NCI-H345 treated with DMSO at 0.1 percent for 48 hours (cell line): ENCODE data around the gene MYO9A.
"Not testable (repeated sequence)": the region's sequence is repeated elsewhere in the genome, so short reads cannot be mapped to it uniquely, and the experiment has no call there.

Source experiments
- DNase-seq: peaks from one replicate; lab custom pipeline; 2025; ENCODE audit not compliant: unreplicated experiment; lab: John Stamatoyannopoulos, UW

Gene MYO9A

GRCh38 chr15:72053297-72053696 lies 64.7 kb downstream of the MYO9A start:
- not testable (repeated sequence) for DNase-seq

- DNase-seq = no peak
These were observed 67.2 kb downstream of the MYO9A start for GRCh38 chr15:72050700-72051099.

- no peak for DNase-seq
These were observed 70.9 kb downstream of the MYO9A start for GRCh38 chr15:72047020-72047419.

DNA sequence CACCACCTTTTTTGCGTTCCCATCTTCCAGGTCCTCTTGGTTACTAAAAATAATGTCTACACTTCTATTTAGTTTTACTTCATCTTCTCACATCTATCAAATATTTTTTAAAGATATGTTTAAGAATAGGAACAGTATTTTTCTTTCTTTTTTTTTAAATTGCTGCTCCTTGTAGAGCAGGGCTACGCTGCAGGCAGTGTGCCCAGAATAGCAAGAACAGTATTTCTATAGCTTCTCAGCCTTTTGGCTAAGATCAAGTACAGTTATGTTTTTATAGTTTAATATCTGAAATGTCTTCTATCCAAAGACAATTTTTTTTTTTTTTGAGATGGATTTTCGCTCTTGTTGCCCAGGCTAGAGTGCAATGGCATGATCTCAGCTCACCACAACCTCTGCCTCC lies 73.0 kb downstream of the MYO9A start:
- DNase-seq = no peak

DNA sequence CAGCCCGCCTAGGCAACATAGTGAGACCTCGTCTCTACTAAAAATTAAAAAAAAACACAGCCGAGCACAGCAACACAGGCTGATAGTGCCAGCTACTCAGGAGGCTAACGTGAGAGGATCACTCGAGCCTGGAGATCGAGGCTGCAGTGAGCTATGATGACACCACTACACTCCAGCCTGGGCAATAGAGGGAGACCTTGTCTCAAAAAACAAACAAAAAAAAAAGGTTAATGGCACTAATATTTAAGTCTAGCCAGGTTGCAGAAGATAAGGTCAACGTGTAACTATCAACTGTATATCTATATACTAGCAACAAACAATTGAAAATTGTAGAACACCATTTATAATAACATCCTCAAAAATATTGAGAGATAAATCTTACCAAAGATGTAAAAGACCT lies 75.1 kb downstream of the MYO9A start:
- DNase-seq = no peak

DNA sequence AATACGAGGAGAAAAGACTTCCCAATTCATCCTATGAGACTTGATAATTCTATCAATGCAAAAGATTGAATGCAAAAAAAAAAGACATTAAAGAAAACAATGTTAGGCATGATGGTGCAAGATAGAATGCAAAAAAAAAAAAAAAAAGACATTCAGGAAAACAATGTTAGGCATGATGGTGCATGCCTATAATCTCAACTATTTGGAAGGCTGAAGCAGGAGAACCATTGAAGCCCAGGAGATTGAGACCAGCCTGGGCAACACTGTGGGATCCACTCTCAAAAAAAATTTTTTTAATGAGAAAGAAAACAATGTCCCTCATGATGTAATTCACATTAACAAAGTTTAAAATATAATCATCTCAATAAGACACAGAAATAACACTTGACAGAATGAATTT lies 75.9 kb downstream of the MYO9A start:
- no peak for DNase-seq

DNA sequence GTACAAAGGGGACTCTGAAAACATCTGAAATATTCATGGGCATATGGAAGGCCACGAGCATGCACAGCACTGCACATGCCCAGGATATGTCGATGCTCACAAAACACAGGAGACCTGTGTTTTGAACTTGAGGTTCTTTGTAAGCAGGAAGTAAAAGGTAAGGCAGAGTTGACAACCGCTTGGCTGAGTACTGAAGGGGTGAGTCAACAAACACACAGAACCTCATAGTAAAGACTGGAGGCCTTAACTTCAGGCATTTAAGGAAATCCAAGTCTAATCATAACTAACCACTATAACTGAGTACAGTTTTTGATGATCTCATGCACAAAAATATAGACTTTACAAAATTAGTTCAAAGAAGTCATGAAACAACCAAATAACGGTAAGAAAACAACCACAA lies 80.6 kb downstream of the MYO9A start:
- DNase-seq = no peak

DNA sequence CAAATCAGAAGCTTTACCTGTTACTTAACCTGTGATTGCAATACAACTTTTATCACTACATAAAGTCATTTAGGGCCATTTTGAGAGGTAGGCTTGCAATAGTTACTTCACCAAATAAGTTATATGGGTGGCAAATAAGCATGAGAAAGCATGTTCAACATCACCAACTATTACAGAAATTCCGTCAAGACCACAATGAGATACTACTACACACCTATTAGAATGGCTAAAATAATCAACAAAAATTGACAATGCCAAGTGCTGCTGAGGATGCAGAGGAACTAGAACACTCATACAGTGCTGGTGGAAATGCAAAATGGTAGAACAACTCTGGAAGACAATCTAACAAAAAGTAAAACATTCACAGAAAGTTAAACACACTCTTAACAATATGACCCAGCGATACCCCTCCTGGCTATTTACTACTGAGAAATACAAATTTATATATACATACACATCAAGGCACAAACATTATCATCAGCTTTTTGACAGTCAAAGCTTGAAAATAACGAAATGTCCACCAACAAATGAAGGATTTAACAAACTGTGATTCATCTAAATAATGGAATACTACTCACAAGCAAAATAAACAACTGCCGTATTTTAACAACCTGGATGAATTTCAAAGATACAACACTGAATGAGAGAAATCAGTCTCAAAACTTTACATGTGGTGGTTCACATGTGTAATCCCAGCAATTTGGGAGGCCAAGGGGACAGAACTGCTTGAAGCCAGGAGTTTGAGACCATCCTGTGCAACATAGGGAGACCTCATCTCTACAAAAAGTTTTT lies 82.9 kb downstream of the MYO9A start:
- DNase-seq = no peak

- DNase-seq = no peak
These were observed 83.6 kb downstream of the MYO9A start for GRCh38 chr15:72034351-72034750.

DNA sequence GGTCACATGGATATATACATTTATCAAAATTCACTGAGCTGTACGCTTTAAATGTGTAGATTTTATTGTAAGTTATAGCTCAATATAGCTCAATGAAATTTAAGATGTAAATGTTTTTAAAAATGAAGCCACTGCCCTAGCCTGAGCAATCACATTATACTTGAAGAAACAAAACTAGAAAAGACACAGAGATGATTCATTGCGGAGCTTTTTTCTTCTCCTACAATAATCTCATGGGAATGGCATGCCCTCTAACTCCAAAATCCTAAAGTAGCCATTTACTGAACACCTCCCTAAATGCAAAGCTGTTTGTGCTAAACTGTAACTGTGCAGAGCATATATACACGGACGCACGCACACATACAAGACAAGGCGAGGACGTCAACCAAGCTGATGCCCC lies 84.2 kb downstream of the MYO9A start:
- DNase-seq = no peak

DNA sequence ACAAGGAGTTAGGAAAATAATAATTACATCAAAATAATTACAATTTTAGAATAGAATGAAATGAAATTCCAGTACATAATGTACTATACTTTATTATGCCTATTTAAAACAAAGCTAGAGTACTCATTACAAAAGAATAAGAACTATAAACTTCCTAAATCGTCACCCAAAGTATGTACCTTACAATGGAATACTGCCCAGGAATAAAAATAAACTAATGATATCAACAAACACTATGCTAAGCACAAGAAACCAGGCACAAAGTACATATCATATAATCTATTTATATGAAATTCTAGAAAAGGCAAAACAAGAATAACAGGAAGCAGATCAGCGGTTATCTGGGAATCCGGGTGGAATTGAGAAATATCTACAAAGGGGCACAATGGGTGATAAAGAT lies 84.7 kb downstream of the MYO9A start:
- DNase-seq = no peak

GRCh38 chr15:72021604-72022003 lies 96.3 kb downstream of the MYO9A start:
- DNase-seq = no peak

GRCh38 chr15:72020799-72021198 lies 97.2 kb downstream of the MYO9A start:
- DNase-seq = no peak

- DNase-seq = not testable (repeated sequence)
These were observed 103.4 kb downstream of the MYO9A start for GRCh38 chr15:72014555-72014954.

DNA sequence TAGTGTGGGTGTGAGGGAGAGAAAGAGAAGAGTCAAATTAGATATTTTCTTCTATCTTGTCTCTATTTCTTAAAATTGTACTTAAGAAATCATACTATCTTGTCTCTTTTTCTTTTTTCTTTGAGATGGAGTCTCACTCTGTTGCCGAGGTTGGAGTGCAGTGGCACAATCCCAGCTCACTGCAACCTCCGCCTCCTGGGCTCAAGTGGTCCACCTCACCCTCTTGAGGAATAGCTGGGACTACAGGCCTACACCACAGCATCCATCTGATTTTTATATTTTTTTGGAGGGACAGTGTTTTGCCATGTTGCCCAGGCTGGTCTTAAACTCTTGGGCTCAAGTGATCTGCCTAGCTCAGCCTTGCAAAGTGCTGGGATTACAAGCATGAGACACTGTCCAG lies 104.2 kb downstream of the MYO9A start:
- no peak for DNase-seq

DNA sequence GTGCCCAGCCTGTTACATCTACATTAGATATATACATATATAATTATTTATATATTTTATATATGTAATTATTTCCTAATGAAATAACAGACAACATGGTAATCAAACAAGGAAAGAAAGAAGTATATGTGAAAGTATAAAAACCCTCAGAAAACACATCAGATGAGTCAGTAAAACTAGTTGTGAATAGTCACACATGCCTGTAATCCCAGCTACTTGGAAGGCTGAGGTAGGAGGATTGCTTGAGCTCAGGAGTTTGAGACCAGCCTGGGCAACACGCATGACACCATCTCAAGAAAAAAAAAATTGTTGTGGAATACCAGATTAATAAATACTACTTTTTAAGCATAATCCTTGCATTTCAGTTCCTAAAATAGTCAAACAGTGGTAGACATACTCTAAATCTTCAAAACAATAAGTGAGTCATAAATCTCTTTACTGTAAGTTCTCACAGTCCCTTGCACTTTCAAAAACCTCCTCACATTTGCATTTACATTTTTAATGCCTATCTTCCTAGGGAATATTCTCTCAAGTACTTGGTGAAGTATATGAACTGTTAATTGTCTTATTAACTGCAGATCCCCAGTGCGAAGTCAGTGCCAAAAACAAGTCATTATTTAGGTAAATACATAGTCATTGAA lies 106.5 kb downstream of the MYO9A start:
- no peak for DNase-seq

DNA sequence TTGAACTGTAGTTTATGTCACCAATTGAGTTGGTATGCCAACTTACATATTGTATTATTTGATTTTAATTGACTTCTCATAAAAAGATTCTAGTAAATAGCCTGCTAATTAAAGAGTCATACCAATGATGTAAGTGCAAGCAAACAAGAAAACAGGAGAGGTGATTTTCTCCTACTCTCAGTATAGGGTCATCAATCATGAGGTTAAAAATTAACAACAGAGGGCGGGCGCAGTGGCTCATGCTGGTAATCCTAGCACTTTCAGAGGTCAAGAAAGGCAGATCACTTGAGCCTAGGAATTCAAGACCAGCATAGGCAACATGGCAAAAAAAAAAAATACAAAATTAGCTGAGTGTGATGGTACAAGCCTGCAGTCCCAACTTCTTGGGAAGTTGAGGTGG lies 108.7 kb downstream of the MYO9A start:
- no peak for DNase-seq

DNA sequence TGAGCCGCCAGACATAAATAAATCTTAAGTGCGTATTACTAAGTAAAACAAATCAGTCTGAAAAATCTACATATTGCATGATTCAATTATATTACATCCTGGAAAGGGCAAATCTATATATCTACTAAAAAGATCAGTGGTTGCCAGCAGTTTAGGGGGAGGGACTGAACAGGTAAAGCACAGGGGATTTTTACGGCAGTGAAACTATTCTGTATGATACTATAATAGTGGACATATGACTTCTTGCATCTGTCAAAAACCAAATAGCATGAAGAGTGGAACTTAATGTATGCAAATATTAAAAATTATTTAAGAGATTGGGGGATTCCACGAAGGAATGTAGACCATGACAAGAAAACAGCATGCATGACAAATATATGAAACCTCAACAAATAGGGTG lies 111.6 kb downstream of the MYO9A start:
- no peak for DNase-seq

- DNase-seq = no peak
These were observed 112.5 kb downstream of the MYO9A start for GRCh38 chr15:72005483-72005882.

- DNase-seq = no peak
These were observed 118.1 kb downstream of the MYO9A start for GRCh38 chr15:71999807-72000206.

DNA sequence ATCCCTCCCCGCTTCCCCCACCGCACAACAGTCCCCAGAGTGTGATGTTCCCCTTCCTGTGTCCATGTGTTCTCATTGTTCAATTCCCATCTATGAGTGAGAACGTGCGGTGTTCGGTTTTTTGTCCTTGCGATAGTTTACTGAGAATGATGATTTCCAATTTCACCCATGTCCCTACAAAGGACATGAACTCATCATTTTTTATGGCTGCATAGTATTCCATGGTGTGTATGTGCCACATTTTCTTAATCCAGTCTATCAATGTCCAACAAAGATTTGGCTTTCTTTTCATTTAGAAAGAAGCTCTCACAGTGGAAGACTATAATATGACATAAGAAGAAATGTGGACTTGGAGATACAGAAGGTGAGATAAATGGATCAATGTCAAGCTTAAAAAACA lies 119.2 kb downstream of the MYO9A start:
- DNase-seq = not testable (repeated sequence)

DNA sequence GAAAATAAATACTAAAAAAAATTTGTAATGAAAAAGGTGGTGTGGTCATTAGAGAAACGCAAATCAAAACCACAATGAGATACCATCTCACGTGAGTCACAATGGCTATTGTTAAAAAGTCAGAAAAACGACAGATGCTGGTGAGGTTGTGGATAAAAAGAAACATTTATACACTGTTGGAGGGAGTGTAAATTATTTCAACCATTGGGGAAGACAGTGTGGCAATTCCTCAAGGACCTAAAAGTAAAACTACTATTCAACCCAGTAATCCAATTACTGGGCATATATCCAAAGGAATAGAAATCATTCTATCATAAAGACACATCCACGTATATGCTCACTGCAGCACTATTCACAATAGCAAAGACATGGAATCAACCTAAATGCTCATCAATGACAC lies 120.3 kb downstream of the MYO9A start:
- DNase-seq = no peak

DNA sequence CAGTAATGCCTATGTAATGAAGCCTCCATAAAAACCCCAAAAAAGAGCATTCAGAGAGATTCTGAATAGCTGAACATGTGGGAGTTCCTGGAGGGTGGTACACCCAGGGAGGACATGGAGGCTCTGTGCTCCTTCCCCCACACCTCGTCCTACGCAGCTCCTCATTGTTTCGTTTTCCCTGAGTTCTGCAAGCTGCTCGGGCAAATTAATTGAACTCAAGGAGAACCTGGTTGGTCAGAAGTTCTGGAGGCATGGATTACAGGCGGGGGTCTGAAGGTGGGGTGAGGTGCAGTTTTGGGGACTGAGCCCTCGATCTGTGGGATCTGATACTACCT lies 142.2 kb downstream of the MYO9A start:
- no peak for DNase-seq
